Immature natural killer cell (primary cell): ENCODE results near the gene SPON1. TPM values are rescaled to one million over a fixed set of nuclear protein-coding genes. Genes with fewer than 3 reads are reported as not detected.
"Not testable (repeated sequence)": the region's sequence is repeated elsewhere in the genome, so short reads cannot be mapped to it uniquely, and the experiment has no call there.

Experiments used
- DNase-seq, 3 donors: peaks; one replicate each; pipeline ENCODE4 v3.0.0; 2022; ENCODE audit warnings: mixed read lengths in 1 of 3
- H3K27ac Mint-ChIP-seq, 6 donors: one replicate each; pipeline ENCODE4 v1.8.0; 2020; ENCODE audit warnings: mixed read lengths in 6 of 6, mild to moderate bottlenecking in 5 of 6, inconsistent platforms in 4 of 6, moderate library complexity in 3 of 6
- H3K27me3 Mint-ChIP-seq, 3 donors: one replicate each; pipeline ENCODE4 v1.8.0; 2020 to 2021; ENCODE audit warnings: low read depth in 3 of 3, mild to moderate bottlenecking in 3 of 3, mixed read lengths in 3 of 3, moderate library complexity in 3 of 3, inconsistent platforms in 1 of 3
- H3K36me3 Mint-ChIP-seq, 3 donors: one replicate each; pipeline ENCODE4 v1.8.0; 2020; ENCODE audit warnings: mixed read lengths in 3 of 3, inconsistent platforms in 2 of 3, mild to moderate bottlenecking in 2 of 3
- H3K4me1 Mint-ChIP-seq, 2 donors: one replicate each; pipeline ENCODE4 v1.8.0; 2020; ENCODE audit warnings: inconsistent platforms in 2 of 2, mild to moderate bottlenecking in 2 of 2, mixed read lengths in 2 of 2, moderate library complexity in 1 of 2
- H3K4me3 Mint-ChIP-seq, 5 donors: one replicate each; pipeline ENCODE4 v1.8.0; 2020; ENCODE audit warnings: mild to moderate bottlenecking in 5 of 5, mixed read lengths in 5 of 5, inconsistent platforms in 3 of 5, moderate library complexity in 3 of 5
- H3K9me3 Mint-ChIP-seq, 6 donors: one replicate each; pipeline ENCODE4 v1.8.0; 2020; ENCODE audit warnings: mild to moderate bottlenecking in 6 of 6, mixed read lengths in 6 of 6, inconsistent platforms in 4 of 6, moderate library complexity in 3 of 6
- polyA plus RNA-seq, 3 donors: library from polyadenylated mRNA; unstranded; fragments of 300-500 nt; fragmentation: Illumina TruSeq; gene quantifications; one replicate each; pipeline ENCODE4 v1.2.3, GENCODE V29; 2021

The SPON1 gene
- polyA plus RNA-seq, 3 donors from 2014 or later, result 0.22 to 1.1 (median 0.74) TPM

DNA sequence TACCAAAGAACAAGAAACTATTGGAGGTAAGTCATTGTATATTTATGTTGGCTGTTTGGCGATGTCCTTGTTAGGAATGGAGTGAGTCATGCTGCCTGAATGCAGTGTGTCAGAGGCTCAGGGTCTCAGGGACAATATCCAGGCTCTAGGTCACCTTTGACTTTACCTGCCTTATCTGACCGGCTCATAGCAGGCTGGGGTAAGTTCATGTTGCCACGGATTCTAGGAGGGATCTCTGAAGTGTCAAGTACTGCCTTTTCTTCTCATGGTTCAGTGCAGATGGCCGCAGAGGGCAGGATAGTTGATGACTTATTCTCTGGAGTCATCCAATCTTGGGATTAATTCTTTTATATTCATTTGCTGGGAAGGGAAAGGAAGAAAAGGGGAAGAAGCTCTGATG is 53.2 kb downstream of the SPON1 start:
- H3K27me3 Mint-ChIP-seq, result no peaks in the 10 kb centered on the region
- H3K36me3 Mint-ChIP-seq, result no peaks in the 10 kb centered on the region
- no peak overlapping the region for H3K4me3 Mint-ChIP-seq
- DNase-seq, result no peak
- no peaks in the 10 kb centered on the region for H3K9me3 Mint-ChIP-seq
- H3K27ac Mint-ChIP-seq, result no peak overlapping the region
- H3K4me1 Mint-ChIP-seq, result no peaks in the 10 kb centered on the region

DNA sequence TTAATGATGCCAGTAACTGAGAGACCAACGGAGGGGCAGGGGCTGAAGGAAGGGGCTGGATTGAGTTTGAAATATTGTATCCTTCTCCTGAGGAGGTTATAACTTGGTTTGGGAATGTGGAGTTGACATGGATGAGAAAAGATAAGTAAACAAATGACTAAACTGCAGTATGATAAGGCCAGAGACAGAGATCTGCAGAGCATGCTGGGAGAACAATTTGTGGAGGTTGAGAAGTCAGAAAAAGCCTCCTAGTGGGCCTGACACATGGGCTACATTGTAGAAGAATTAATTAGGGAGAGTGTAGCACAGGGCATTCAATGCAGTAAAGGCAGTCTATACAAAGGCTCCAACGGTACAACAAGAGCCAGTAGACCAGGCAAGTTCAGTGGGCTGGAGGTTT is 55.9 kb downstream of the SPON1 start:
- Mint-ChIP-seq H3K4me1 (no peaks in the 10 kb centered on the region), H3K36me3 (no peaks in the 10 kb centered on the region), H3K9me3 (no peaks in the 10 kb centered on the region), H3K4me3 (no peak overlapping the region), H3K27me3 (peaks cover 0 to 2% (median 0%) of the 10 kb centered on the region in 3 donors), H3K27ac (no peak overlapping the region)
- no peak for DNase-seq

- no peaks in the 10 kb centered on the region for H3K4me1 Mint-ChIP-seq
- no peak overlapping the region for H3K27ac Mint-ChIP-seq
- H3K4me3 Mint-ChIP-seq, result no peak overlapping the region
- DNase-seq, result no peak
- no peaks in the 10 kb centered on the region for H3K9me3 Mint-ChIP-seq
- H3K36me3 Mint-ChIP-seq, result no peaks in the 10 kb centered on the region
- peaks cover 2 to 7% (median 6%) of the 10 kb centered on the region in 3 donors for H3K27me3 Mint-ChIP-seq
These were observed 59.2 kb downstream of the SPON1 start for GRCh38 chr11:14021738-14022137.

DNA sequence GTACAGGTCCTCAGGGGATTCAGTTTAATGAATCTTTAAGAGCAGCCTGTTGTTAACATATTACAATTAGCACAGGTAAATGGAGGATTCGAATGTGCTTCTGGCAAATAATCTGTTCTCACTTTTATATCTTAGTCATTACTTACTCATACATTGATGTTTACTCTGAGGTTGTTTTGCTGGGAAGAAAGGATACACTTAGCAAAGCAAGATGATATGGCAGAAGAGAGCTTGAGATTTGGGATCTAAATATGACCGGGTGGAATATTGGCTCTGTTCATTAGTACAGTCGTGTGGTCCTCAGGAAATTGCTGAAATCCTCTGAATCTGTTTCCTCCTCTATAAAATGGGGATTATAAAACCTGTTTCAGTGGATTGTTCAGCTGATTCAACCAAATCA is 59.7 kb downstream of the SPON1 start:
- Mint-ChIP-seq H3K36me3 (no peaks in the 10 kb centered on the region), H3K27ac (no peak overlapping the region), H3K4me1 (no peaks in the 10 kb centered on the region), H3K27me3 (peaks cover 2 to 7% (median 6%) of the 10 kb centered on the region in 3 donors), H3K4me3 (no peak overlapping the region), H3K9me3 (no peaks in the 10 kb centered on the region)
- DNase-seq, result no peak

DNA sequence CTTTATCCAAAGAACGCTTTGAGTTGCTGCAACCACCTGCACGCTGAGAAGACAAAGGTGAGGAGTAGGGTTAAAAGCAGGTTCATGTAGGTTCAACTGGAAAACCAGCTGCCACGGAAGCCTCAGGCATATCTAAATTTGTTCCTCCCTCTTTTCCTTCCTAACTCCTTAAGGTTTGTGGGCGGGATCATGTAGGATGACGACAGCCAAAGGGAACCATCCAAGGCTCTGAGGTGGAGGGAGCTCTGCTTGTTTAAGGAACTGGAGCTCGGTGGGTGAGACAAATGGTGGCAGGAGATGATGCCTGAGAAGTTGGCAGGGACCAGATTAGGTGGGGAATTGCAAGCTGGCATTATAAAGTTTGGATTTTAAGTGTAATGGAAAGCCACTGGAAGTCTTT is 60.3 kb downstream of the SPON1 start:
- no peaks in the 10 kb centered on the region for H3K9me3 Mint-ChIP-seq
- H3K27me3 Mint-ChIP-seq, result peaks cover 2 to 7% (median 6%) of the 10 kb centered on the region in 3 donors
- no peak for DNase-seq
- H3K4me3 Mint-ChIP-seq, result no peak overlapping the region
- no peaks in the 10 kb centered on the region for H3K4me1 Mint-ChIP-seq
- H3K27ac Mint-ChIP-seq, result no peak overlapping the region
- H3K36me3 Mint-ChIP-seq, result no peaks in the 10 kb centered on the region

GRCh38 chr11:14026961-14027360 is 64.4 kb downstream of the SPON1 start:
- no peaks in the 10 kb centered on the region for H3K36me3 Mint-ChIP-seq
- H3K27me3 Mint-ChIP-seq, result peaks cover 2 to 13% (median 7%) of the 10 kb centered on the region in 3 donors
- no peak for DNase-seq
- no peaks in the 10 kb centered on the region for H3K9me3 Mint-ChIP-seq
- H3K27ac Mint-ChIP-seq, result no peak overlapping the region
- H3K4me1 Mint-ChIP-seq, result no peaks in the 10 kb centered on the region
- no peak overlapping the region for H3K4me3 Mint-ChIP-seq

- DNase-seq, result no peak
- no peaks in the 10 kb centered on the region for H3K4me1 Mint-ChIP-seq
- no peaks in the 10 kb centered on the region for H3K9me3 Mint-ChIP-seq
- H3K4me3 Mint-ChIP-seq, result no peak overlapping the region
- H3K27me3 Mint-ChIP-seq, result peaks cover 2 to 13% (median 7%) of the 10 kb centered on the region in 3 donors
- H3K27ac Mint-ChIP-seq, result no peak overlapping the region
- no peaks in the 10 kb centered on the region for H3K36me3 Mint-ChIP-seq
These were observed 65.0 kb downstream of the SPON1 start for GRCh38 chr11:14027525-14027924.

- no peaks in the 10 kb centered on the region for H3K36me3 Mint-ChIP-seq
- no peak overlapping the region for H3K4me3 Mint-ChIP-seq
- DNase-seq, result no peak
- H3K9me3 Mint-ChIP-seq, result peaks cover 0 to 2% (median 0%) of the 10 kb centered on the region in 6 donors
- no peak overlapping the region for H3K27ac Mint-ChIP-seq
- H3K4me1 Mint-ChIP-seq, result no peaks in the 10 kb centered on the region
- peaks cover 4 to 13% (median 6%) of the 10 kb centered on the region in 3 donors for H3K27me3 Mint-ChIP-seq
These were observed 66.9 kb downstream of the SPON1 start for GRCh38 chr11:14029440-14029839.

- H3K27me3 Mint-ChIP-seq, result peaks cover 1 to 13% (median 3%) of the 10 kb centered on the region in 3 donors
- H3K4me1 Mint-ChIP-seq, result no peaks in the 10 kb centered on the region
- H3K4me3 Mint-ChIP-seq, result no peak overlapping the region
- no peak for DNase-seq
- H3K9me3 Mint-ChIP-seq, result peaks cover 0 to 2% (median 0%) of the 10 kb centered on the region in 6 donors
- H3K36me3 Mint-ChIP-seq, result no peaks in the 10 kb centered on the region
- no peak overlapping the region for H3K27ac Mint-ChIP-seq
These were observed 67.7 kb downstream of the SPON1 start for GRCh38 chr11:14029971-14030920.

DNA sequence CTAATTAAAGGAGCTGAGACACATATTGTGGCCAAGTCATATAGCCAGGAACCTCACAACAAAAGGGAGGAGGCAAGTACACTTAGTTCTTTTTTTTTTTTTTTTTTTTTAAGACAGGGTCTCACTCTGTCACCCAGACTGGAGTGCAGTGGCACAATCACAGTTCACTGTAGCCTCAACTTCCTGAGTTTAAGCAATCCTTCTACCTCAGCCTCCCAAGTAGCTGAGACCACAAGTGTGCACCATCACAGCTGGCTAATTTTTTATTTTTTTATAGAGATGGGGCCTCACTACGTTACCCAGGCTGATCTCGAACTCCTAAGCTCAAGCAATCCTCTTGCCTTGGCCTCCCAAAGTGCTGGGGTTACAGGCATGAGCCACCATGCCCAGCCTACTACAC is 73.0 kb downstream of the SPON1 start:
- not testable (repeated sequence) for H3K27me3 Mint-ChIP-seq, H3K36me3 Mint-ChIP-seq, H3K27ac Mint-ChIP-seq, H3K9me3 Mint-ChIP-seq, DNase-seq, H3K4me1 Mint-ChIP-seq, H3K4me3 Mint-ChIP-seq

- H3K4me3 Mint-ChIP-seq, result no peak overlapping the region
- no peaks in the 10 kb centered on the region for H3K4me1 Mint-ChIP-seq
- peaks cover 1 to 3% (median 1%) of the 10 kb centered on the region in 3 donors for H3K27me3 Mint-ChIP-seq
- H3K36me3 Mint-ChIP-seq, result no peaks in the 10 kb centered on the region
- H3K9me3 Mint-ChIP-seq, result peaks cover 0 to 5% (median 0%) of the 10 kb centered on the region in 6 donors
- no peak overlapping the region for H3K27ac Mint-ChIP-seq
- DNase-seq, result no peak
These were observed 73.9 kb downstream of the SPON1 start for GRCh38 chr11:14036469-14036868.

GRCh38 chr11:14041040-14041439 is 78.5 kb downstream of the SPON1 start:
- H3K4me3 Mint-ChIP-seq, result no peak overlapping the region
- peaks cover 0 to 3% (median 0%) of the 10 kb centered on the region in 6 donors for H3K9me3 Mint-ChIP-seq
- H3K36me3 Mint-ChIP-seq, result no peaks in the 10 kb centered on the region
- H3K27me3 Mint-ChIP-seq, result peaks cover 0 to 3% (median 0%) of the 10 kb centered on the region in 3 donors
- DNase-seq, result no peak
- H3K4me1 Mint-ChIP-seq, result no peaks in the 10 kb centered on the region
- no peak overlapping the region for H3K27ac Mint-ChIP-seq

- peaks cover 0 to 3% (median 0%) of the 10 kb centered on the region in 3 donors for H3K27me3 Mint-ChIP-seq
- DNase-seq, result no peak
- H3K27ac Mint-ChIP-seq, result no peak overlapping the region
- H3K36me3 Mint-ChIP-seq, result no peaks in the 10 kb centered on the region
- H3K9me3 Mint-ChIP-seq, result peaks cover 0 to 3% (median 0%) of the 10 kb centered on the region in 6 donors
- H3K4me1 Mint-ChIP-seq, result no peaks in the 10 kb centered on the region
- no peak overlapping the region for H3K4me3 Mint-ChIP-seq
These were observed 79.0 kb downstream of the SPON1 start for GRCh38 chr11:14041565-14041964.

DNA sequence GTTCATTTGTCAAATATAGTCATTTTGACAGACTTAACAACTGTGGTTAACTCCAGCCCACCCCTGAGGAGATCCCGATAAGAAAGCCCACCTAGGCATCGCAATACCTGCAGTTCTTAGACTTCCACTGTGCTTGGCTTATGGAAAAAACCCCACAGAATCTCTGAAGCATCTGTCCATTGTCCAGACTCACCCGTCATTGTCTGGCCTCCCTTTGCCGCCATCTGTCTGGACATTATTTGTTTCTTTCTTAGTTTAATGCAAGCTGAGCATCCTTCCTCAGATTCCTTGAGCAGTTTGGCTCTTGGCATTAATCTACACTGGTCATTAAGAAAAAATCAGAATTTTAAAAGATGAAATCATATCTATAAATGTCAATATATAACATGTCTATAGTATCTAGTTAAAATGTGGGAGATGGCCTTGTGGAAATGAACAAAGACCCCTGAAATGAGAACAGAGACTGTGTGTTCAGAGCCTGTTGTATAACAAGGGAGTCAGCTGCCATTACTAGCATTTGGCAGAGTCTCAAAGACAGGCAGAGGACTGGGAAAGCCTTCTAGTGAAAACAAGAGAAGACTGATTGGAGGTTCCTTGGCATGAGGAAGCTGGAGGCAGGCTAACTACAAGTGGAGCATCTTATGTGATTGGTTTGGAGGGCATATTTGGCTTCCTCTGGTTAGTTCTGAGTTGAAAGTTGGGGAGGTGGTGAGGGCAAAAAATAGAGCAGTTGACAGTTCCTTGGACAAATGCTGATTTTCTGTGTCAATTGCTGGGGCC is 80.4 kb downstream of the SPON1 start:
- Mint-ChIP-seq H3K27me3 (peaks cover 0 to 5% (median 0%) of the 10 kb centered on the region in 3 donors), H3K36me3 (no peaks in the 10 kb centered on the region), H3K4me3 (no peak overlapping the region), H3K4me1 (no peaks in the 10 kb centered on the region), H3K27ac (no peak overlapping the region), H3K9me3 (peaks cover 0 to 3% (median 0%) of the 10 kb centered on the region in 6 donors)
- DNase-seq, result no peak
